SK-N-SH treated with all-trans-retinoic acid at 6 μM for 48 hours (cell line): ENCODE data around the gene MEIS3.

Experiments
- ARNTL ChIP-seq: fragments of 450-650 bp; formaldehyde crosslinking; IDR thresholded peaks from 2 replicates; pipeline ENCODE4 v1.5.0; 2020; ENCODE audit warnings: low read depth, mild to moderate bottlenecking, moderate library complexity, borderline replicate concordance
- CSDC2 ChIP-seq: fragments of 250-450 bp; sonication (Bioruptor Pico); IDR thresholded peaks from 2 replicates; pipeline ENCODE4 v1.5.0; 2020; ENCODE audit warnings: mild to moderate bottlenecking, moderate library complexity
- ESRRG ChIP-seq: fragments of 250-450 bp; sonication (Bioruptor Pico); IDR thresholded peaks from 2 replicates; pipeline ENCODE4 v1.6.1; 2021; ENCODE audit warnings: mild to moderate bottlenecking
- GLIS3 ChIP-seq: fragments of 250-450 bp; sonication (Bioruptor Pico); IDR thresholded peaks from 2 replicates; pipeline ENCODE4 v1.5.0; 2020; ENCODE audit warnings: mild to moderate bottlenecking, moderate library complexity
- OSR1 ChIP-seq: fragments of 250-450 bp; sonication (Bioruptor Pico); IDR thresholded peaks from 2 replicates; pipeline ENCODE4 v1.8.0; 2022; ENCODE audit warnings: moderate library complexity, mild to moderate bottlenecking, inconsistent platforms
- RARB ChIP-seq: fragments of 250-450 bp; sonication (Bioruptor Pico); IDR thresholded peaks from 2 replicates; pipeline ENCODE4 v1.8.0; 2021; ENCODE audit warnings: mild to moderate bottlenecking, moderate library complexity
- ZFP30 ChIP-seq: fragments of 450-650 bp; formaldehyde crosslinking; IDR thresholded peaks from 2 replicates; pipeline ENCODE4 v1.5.0; 2022; ENCODE audit warnings: mild to moderate bottlenecking, moderate library complexity
- ZNF8 ChIP-seq: fragments of 450-650 bp; formaldehyde crosslinking; IDR thresholded peaks from 2 replicates; pipeline ENCODE4 v1.5.0; 2020; ENCODE audit warnings: mild to moderate bottlenecking, moderate library complexity
- TF ChIP-seq, protein P1 (sequence below): fragments of 250-450 bp; sonication (Bioruptor Pico); IDR thresholded peaks from 2 replicates; pipeline ENCODE4 v1.5.1; 2020; ENCODE audit warnings: low read depth, mild to moderate bottlenecking, moderate library complexity
- TF ChIP-seq, protein P2 (sequence below): fragments of 250-450 bp; sonication (Bioruptor Pico); IDR thresholded peaks from 2 replicates; pipeline ENCODE4 v1.8.0; 2020; ENCODE audit warnings: mild to moderate bottlenecking, moderate library complexity, borderline replicate concordance
- TF ChIP-seq, protein P3 (sequence below): fragments of 250-450 bp; sonication (Bioruptor Pico); IDR thresholded peaks from 2 replicates; pipeline ENCODE4 v1.5.1; 2021; ENCODE audit warnings: mild to moderate bottlenecking, moderate library complexity
- TF ChIP-seq, protein P4 (sequence below): fragments of 250-450 bp; sonication (Bioruptor Pico); IDR thresholded peaks from 2 replicates; pipeline ENCODE4 v1.8.0; 2021; ENCODE audit warnings: low read depth, mild to moderate bottlenecking, moderate library complexity, borderline replicate concordance

DNA sequence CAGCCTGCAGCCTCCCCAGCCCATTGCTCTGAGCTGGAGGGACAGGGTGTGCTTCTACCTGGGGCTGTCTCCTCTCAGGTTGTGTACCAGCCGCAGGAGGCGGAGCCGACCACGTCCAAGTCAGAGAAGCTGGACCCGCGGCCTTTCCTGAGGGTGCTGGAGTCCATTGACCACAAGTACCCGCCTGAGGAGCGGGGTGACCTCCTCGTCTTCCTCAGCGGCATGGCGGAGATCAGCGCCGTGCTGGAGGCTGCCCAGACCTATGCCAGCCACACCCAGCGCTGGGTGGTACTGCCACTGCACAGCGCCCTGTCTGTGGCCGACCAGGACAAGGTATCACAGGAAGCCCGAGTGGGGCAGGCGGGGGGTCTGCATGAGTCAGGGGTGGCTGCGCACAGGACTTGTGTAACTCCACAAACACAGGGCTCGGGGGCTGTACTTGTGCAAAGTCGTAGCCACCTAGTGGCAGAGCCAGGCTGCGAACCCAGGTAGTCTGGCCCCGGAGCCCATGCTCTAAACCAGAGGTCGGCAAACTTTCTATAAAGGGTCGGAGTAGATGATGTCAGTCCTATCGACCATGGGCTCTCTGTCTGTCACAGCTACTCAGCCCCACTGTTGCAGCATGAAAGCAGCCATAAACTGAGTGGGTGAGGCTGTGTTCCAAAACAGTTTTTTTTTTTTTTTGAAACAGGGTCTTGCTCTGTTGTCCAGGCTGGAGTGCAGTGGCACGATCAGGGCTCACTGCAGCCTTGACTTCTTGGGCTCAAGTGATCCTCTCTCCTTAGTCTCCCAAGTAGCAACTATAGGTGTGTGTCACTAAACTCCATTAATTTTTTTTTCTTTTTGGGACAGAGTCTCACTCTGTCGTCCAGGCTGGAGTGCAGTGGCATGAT lies 61.3 kb downstream of the MEIS3 start:
- TF ChIP-seq, protein P1, sequence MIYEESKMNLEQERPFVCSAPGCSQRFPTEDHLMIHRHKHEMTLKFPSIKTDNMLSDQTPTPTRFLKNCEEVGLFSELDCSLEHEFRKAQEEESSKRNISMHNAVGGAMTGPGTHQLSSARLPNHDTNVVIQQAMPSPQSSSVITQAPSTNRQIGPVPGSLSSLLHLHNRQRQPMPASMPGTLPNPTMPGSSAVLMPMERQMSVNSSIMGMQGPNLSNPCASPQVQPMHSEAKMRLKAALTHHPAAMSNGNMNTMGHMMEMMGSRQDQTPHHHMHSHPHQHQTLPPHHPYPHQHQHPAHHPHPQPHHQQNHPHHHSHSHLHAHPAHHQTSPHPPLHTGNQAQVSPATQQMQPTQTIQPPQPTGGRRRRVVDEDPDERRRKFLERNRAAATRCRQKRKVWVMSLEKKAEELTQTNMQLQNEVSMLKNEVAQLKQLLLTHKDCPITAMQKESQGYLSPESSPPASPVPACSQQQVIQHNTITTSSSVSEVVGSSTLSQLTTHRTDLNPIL (CRISPR knock-in tag) = no peak
- TF ChIP-seq ARNTL (no peak), ZNF8 (no peak), ESRRG (no peak), RARB (CRISPR knock-in tag) (no peak), OSR1 (no peak), GLIS3 (CRISPR knock-in tag) (no peak), CSDC2 (CRISPR knock-in tag) (no peak), ZFP30 (CRISPR knock-in tag) (no peak)
- TF ChIP-seq, protein P2, sequence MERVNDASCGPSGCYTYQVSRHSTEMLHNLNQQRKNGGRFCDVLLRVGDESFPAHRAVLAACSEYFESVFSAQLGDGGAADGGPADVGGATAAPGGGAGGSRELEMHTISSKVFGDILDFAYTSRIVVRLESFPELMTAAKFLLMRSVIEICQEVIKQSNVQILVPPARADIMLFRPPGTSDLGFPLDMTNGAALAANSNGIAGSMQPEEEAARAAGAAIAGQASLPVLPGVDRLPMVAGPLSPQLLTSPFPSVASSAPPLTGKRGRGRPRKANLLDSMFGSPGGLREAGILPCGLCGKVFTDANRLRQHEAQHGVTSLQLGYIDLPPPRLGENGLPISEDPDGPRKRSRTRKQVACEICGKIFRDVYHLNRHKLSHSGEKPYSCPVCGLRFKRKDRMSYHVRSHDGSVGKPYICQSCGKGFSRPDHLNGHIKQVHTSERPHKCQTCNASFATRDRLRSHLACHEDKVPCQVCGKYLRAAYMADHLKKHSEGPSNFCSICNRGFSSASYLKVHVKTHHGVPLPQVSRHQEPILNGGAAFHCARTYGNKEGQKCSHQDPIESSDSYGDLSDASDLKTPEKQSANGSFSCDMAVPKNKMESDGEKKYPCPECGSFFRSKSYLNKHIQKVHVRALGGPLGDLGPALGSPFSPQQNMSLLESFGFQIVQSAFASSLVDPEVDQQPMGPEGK (CRISPR knock-in tag) = no peak
- TF ChIP-seq, protein P3, sequence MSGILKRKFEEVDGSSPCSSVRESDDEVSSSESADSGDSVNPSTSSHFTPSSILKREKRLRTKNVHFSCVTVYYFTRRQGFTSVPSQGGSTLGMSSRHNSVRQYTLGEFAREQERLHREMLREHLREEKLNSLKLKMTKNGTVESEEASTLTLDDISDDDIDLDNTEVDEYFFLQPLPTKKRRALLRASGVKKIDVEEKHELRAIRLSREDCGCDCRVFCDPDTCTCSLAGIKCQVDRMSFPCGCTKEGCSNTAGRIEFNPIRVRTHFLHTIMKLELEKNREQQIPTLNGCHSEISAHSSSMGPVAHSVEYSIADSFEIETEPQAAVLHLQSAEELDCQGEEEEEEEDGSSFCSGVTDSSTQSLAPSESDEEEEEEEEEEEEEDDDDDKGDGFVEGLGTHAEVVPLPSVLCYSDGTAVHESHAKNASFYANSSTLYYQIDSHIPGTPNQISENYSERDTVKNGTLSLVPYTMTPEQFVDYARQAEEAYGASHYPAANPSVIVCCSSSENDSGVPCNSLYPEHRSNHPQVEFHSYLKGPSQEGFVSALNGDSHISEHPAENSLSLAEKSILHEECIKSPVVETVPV = no peak
- TF ChIP-seq, protein P4, sequence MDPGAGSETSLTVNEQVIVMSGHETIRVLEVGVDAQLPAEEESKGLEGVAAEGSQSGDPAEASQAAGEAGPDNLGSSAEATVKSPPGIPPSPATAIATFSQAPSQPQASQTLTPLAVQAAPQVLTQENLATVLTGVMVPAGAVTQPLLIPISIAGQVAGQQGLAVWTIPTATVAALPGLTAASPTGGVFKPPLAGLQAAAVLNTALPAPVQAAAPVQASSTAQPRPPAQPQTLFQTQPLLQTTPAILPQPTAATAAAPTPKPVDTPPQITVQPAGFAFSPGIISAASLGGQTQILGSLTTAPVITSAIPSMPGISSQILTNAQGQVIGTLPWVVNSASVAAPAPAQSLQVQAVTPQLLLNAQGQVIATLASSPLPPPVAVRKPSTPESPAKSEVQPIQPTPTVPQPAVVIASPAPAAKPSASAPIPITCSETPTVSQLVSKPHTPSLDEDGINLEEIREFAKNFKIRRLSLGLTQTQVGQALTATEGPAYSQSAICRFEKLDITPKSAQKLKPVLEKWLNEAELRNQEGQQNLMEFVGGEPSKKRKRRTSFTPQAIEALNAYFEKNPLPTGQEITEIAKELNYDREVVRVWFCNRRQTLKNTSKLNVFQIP (CRISPR knock-in tag) = no peak
